SH-SY5Y (cell line): ENCODE data around the gene TCF12.
A peak's percentile ranks its signal among the peaks of the same experiment; 100 is the strongest.

Experiments used
- GATA2 ChIP-seq: IDR thresholded peaks from 2 replicates; pipeline ENCODE4 v1.6.1; 2011; ENCODE audit warnings: mild to moderate bottlenecking, low read depth, low read length
- GATA3 ChIP-seq: IDR thresholded peaks from 2 replicates; pipeline ENCODE4 v1.6.1; 2011; ENCODE audit warnings: low read depth, mild to moderate bottlenecking, low read length, moderate library complexity

TCF12 gene

GRCh38 chr15:57253082-57253481, 334.6 kb downstream of the TCF12 start:
- no peak for TF ChIP-seq GATA2
- TF ChIP-seq GATA3, result no peak

- TF ChIP-seq GATA2 (no peak), GATA3 (no peak)
Measured at GRCh38 chr15:57253500-57253899, 335.1 kb downstream of the TCF12 start.

GRCh38 chr15:57255751-57256341, 337.4 kb downstream of the TCF12 start:
- TF ChIP-seq GATA3 (0 out of 2 replicates have a peak, but pooled peaks have one; percentile 18), GATA2 (peak; percentile 35; the same call in 1 of the 2 replicates)

DNA sequence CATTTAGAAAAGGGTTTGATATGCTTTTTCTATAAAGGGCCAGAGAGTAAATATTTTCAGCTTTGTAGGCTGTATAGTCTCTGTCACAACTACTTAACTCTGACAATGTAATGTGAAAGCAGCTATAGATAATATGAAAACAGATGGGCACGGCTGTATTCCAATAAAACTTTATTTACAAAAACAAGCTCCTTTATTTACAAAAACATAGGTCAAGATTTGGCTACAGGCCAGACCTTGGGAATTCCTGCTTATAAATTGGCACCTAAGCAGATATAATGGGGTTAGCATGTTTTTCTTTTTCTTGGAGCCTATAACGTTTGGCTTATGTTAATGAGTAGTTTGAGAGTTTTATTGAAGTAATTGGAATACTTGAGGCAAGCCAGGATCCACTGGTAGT, 338.5 kb downstream of the TCF12 start:
- TF ChIP-seq GATA3, result no peak
- TF ChIP-seq GATA2, result no peak

DNA sequence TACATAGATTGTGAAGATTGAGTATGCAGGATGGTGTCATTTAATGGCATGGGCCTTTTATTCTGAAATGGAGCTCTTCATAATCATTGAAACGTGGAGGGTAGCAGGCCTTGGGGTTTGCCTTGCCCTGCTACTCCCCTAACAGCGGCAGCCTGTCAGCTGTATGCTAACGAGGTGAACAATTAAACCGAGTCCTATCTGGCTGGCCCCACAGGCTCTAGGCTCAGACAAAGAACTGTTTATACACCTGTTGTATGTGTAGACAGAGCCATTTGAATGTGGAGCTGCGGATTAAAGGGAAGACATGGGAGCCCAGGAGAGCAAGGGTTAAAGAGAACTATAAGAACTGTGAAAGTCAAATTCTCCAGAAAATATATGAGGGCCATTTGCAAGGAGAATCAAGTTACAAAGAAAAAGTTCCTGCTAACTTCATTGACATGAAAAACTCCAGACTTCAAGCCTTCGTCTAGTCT, 341.2 kb downstream of the TCF12 start:
- TF ChIP-seq GATA2 (no peak), GATA3 (no peak)

DNA sequence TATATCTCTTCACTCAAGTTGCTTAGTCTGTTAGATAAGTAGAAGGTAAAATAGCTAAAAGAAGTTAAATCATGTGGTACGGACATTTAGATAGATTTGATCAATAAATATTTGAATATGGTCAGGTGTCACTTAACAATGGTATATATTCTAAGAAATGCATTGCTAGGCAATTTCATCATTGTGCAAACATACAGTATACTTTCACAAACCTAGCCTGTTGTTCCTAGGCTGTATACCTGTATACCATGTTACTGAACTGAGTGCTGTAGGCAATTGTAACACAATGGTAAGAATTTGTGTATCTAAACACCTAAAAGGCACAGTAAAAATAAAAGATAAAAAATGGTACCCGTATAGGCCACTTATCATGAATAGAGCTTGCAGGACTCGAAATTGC, 345.1 kb downstream of the TCF12 start:
- TF ChIP-seq GATA2, result no peak
- no peak for TF ChIP-seq GATA3

DNA sequence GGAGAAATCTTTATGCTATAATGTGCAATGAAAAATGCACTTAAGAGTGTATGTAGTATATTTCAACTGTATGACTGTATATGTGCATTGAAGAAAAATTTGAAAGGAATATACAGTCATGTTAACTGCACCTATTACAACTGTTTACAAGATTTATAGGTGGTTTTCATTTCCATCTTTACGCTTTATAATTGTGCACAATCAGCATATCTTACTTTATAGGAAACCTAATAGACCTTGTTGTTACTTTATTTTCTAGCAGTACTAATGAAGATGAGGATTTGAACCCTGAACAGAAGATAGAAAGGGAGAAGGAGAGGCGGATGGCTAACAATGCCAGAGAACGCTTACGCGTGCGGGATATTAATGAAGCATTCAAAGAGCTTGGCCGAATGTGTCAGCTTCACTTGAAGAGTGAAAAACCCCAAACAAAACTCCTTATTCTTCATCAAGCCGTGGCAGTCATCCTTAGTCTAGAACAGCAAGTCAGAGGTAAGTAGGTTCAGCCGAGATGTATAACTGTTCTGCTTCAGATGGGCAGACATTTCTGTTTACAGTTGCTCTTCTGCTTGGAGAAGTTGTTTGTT, 354.4 kb downstream of the TCF12 start:
- TF ChIP-seq GATA2 (no peak), GATA3 (no peak)

- TF ChIP-seq GATA2, result no peak
- no peak for TF ChIP-seq GATA3
Measured at GRCh38 chr15:57273402-57273801, 355.0 kb downstream of the TCF12 start.

GRCh38 chr15:57278439-57278838, 360.0 kb downstream of the TCF12 start:
- TF ChIP-seq GATA2 (no peak), GATA3 (no peak)

GRCh38 chr15:57280464-57280863, 362.0 kb downstream of the TCF12 start:
- no peak for TF ChIP-seq GATA2
- no peak for TF ChIP-seq GATA3

DNA sequence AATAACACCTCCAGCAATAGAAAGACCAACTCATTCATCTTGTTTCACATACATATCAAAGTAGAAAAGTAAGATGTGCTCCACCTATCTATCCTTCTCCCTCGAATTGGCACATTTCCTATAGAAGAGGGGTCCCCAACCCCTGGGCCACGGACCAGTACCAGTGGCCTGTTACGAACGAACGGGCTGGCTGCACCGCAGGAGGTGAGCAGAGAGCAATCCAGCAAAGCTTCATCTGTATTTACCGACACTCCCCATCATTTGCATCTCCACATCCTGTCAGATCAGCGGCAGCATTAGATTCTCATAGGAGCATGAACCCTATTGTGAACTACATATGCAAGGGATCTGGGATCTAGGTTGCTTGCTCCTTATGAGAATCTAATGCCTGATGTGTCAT, 362.9 kb downstream of the TCF12 start:
- no peak for TF ChIP-seq GATA2

DNA sequence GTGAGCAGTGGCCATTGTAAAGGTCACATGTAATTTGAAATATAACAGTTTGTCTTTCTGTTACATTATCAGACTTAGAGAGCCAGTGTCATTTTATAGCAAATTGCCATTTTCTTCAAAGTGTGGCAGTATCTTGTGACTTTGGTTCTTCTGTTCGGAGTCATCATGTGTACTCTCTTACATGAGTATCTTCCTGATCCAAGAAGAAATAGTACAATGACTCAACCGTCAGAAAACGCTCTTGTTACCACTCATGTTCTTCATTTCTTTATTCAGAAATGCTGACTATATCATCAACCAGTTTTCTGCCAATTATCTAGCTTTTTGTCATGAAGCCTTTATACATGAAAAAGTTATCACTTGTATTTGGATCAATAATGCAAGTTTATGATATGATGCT, 364.2 kb downstream of the TCF12 start:
- TF ChIP-seq GATA3 (no peak), GATA2 (no peak)

GRCh38 chr15:57283774-57284503, 365.5 kb downstream of the TCF12 start:
- TF ChIP-seq GATA3, result no peak
- no peak for TF ChIP-seq GATA2

- TF ChIP-seq GATA3, result no peak
- no peak for TF ChIP-seq GATA2
Measured at GRCh38 chr15:57284535-57284934, 366.1 kb downstream of the TCF12 start.

DNA sequence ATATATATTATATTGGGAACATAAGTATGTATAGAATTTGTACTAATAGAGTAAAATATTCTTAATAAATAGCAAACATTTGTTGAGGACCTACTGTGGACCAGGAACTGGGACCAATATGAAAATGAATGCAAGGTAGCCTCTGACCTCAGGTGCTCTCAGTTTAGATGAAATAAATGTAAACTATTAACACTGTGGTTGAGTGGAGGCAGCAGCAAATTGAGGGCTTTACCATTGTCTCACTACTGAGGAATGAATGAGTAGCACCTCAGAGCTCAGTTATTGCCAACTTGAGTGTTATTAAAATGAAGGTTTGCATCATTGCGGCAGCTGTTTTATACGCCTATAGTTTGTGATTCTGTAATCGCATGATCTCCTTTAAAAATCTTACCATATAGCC, 366.9 kb downstream of the TCF12 start:
- TF ChIP-seq GATA2, result no peak
- no peak for TF ChIP-seq GATA3
